ENCODE data around the gene IER2. TPM values are rescaled to one million over a fixed set of nuclear protein-coding genes. Genes with fewer than 3 reads are reported as not detected.

The IER2 gene
- total RNA-seq, result 100 to 1,000 TPM in 1 of 2 donors, 10 to 100 TPM in 1; 83.4 to 116 TPM

- H3K36me3 ChIP-seq, result no peaks in the 10 kb centered on the region
- intact Hi-C loops (cut with DNase I), result no loop called here
- peak within 1 kb of the TSS; percentile 71 for H3K4me3 ChIP-seq
- peaks cover 5% of the 10 kb centered on the region for H3K4me1 ChIP-seq
- peak; percentile 96 for DNase-seq
- H3K9ac ChIP-seq (ENCODE audit: low read depth in 2 of 2, low read length in 2 of 2), result peak within 1 kb of the TSS; percentile 99 to 100
- no peaks in the 10 kb centered on the region for H3K9me3 ChIP-seq
- H3K27me3 ChIP-seq, result no peaks in the 10 kb centered on the region
- H3K27ac ChIP-seq, result peak within 1 kb of the TSS; percentile 98
- TF ChIP-seq CTCF (IDR thresholded peaks at IDR 0.05), result peak; percentile 56
Measured at GRCh38 chr19:13150187-13150930, at the start of gene IER2, which contains the start of gene STX10. IER2 (plus strand) TSS chr19:13150411; CDS start chr19:13153187, 2,776 bp downstream. STX10 (minus strand) TSS chr19:13150375; CDS start chr19:13150173, 202 bp downstream.

GRCh38 chr19:13100841-13101589 lies 49.2 kb upstream of the IER2 start:
- H3K27me3 ChIP-seq, result no peaks in the 10 kb centered on the region
- peak overlapping the region; percentile 2 to 21 for H3K9ac ChIP-seq (ENCODE audit: low read depth in 2 of 2, low read length in 2 of 2)
- H3K9me3 ChIP-seq, result no peaks in the 10 kb centered on the region
- intact Hi-C loops (cut with DNase I), result no loop called here
- peaks cover 16% of the 10 kb centered on the region for H3K4me1 ChIP-seq
- peak overlapping the region; percentile 52 for H3K4me3 ChIP-seq
- no peak overlapping the region for H3K27ac ChIP-seq
- TF ChIP-seq CTCF (IDR thresholded peaks at IDR 0.05), result no peak
- no peaks in the 10 kb centered on the region for H3K36me3 ChIP-seq
- no peak for DNase-seq

GRCh38 chr19:13101590-13102415 lies 48.4 kb upstream of the IER2 start:
- no peak for DNase-seq
- TF ChIP-seq CTCF (IDR thresholded peaks at IDR 0.05), result no peak
- H3K4me1 ChIP-seq, result peaks cover 16% of the 10 kb centered on the region
- no peaks in the 10 kb centered on the region for H3K9me3 ChIP-seq
- peak overlapping the region; percentile 52 for H3K4me3 ChIP-seq
- intact Hi-C loops (cut with DNase I), result no loop called here
- H3K36me3 ChIP-seq, result no peaks in the 10 kb centered on the region
- H3K9ac ChIP-seq (ENCODE audit: low read depth in 2 of 2, low read length in 2 of 2), result peak overlapping the region; percentile 76 to 83
- H3K27me3 ChIP-seq, result no peaks in the 10 kb centered on the region
- peak overlapping the region; percentile 62 for H3K27ac ChIP-seq

- H3K27me3 ChIP-seq, result no peaks in the 10 kb centered on the region
- DNase-seq, result no peak
- no peaks in the 10 kb centered on the region for H3K36me3 ChIP-seq
- H3K9ac ChIP-seq (ENCODE audit: low read depth in 2 of 2, low read length in 2 of 2), result peak overlapping the region; percentile 76 to 83
- H3K9me3 ChIP-seq, result no peaks in the 10 kb centered on the region
- no peak for TF ChIP-seq CTCF (IDR thresholded peaks at IDR 0.05)
- intact Hi-C loops (cut with DNase I), result no loop called here
- H3K27ac ChIP-seq, result peak overlapping the region; percentile 62
- peaks cover 16% of the 10 kb centered on the region for H3K4me1 ChIP-seq
- H3K4me3 ChIP-seq, result peak overlapping the region; percentile 52
Measured at GRCh38 chr19:13102416-13102665, 47.9 kb upstream of the IER2 start.
